HG03097 (cell line): ENCODE data around the gene TFAP2D.

Experiments used
- ATAC-seq: cut with Tn5 transposase; IDR thresholded peaks from one replicate; pipeline ENCODE4 v1.9.1; 2021; ENCODE audit not compliant: unreplicated experiment, low FRiP score

The TFAP2D gene

GRCh38 chr6:50717734-50718457 is 4.6 kb downstream of the TFAP2D start:
- ATAC-seq: no peak

- no peak for ATAC-seq
Observed at GRCh38 chr6:50718566-50718965, 5.2 kb downstream of the TFAP2D start.

GRCh38 chr6:50720623-50721022 is 7.3 kb downstream of the TFAP2D start:
- ATAC-seq: no peak

- ATAC-seq: no peak
Observed at GRCh38 chr6:50721978-50722377, 8.7 kb downstream of the TFAP2D start.

- ATAC-seq: no peak
Observed at GRCh38 chr6:50722829-50723554, 9.7 kb downstream of the TFAP2D start.

GRCh38 chr6:50724381-50725124 is 11.2 kb downstream of the TFAP2D start:
- ATAC-seq: no peak

- ATAC-seq: no peak
Observed at GRCh38 chr6:50734488-50734887, 21.2 kb downstream of the TFAP2D start.

- ATAC-seq: no peak
Observed at GRCh38 chr6:50742161-50742560, 28.8 kb downstream of the TFAP2D start.

- ATAC-seq: no peak
Observed at GRCh38 chr6:50744976-50745375, 31.6 kb downstream of the TFAP2D start.

GRCh38 chr6:50762798-50763197 is 49.5 kb downstream of the TFAP2D start:
- no peak for ATAC-seq

GRCh38 chr6:50778696-50779095 is 65.4 kb downstream of the TFAP2D start:
- no peak for ATAC-seq

- ATAC-seq: no peak
Observed at GRCh38 chr6:50780382-50780781, 67.1 kb downstream of the TFAP2D start.

GRCh38 chr6:50785921-50786320 is 72.6 kb downstream of the TFAP2D start:
- no peak for ATAC-seq

GRCh38 chr6:50791900-50792508 is 78.7 kb downstream of the TFAP2D start:
- peak; percentile 73 for ATAC-seq

- no peak for ATAC-seq
Observed at GRCh38 chr6:50792771-50793170, 79.4 kb downstream of the TFAP2D start.

GRCh38 chr6:50795574-50795973 is 82.2 kb downstream of the TFAP2D start:
- ATAC-seq: no peak

GRCh38 chr6:50804283-50804682 is 91.0 kb downstream of the TFAP2D start:
- no peak for ATAC-seq

- no peak for ATAC-seq
Observed at GRCh38 chr6:50807035-50807434, 93.7 kb downstream of the TFAP2D start.

- ATAC-seq: peak; percentile 43
Observed at GRCh38 chr6:50815436-50816114, 102.2 kb downstream of the TFAP2D start.

- ATAC-seq: peak; percentile 75
Observed at GRCh38 chr6:50816115-50816675, 102.9 kb downstream of the TFAP2D start.
